ENCODE measurements around the gene TMC5. TPM values are rescaled to one million over a fixed set of nuclear protein-coding genes. Genes with fewer than 3 reads are reported as not detected.

The TMC5 gene
- total RNA-seq, 1 experiment from 2014 or later, result 3.5 TPM

- Histone ChIP-seq H3K4me3 (ENCODE audit: low read depth, low read length, poor library complexity, severe bottlenecking) (no peak overlapping the region), H3K27me3 (replicated peaks; ENCODE audit: insufficient read depth, low read depth, low read length, poor library complexity) (no peaks in the 10 kb centered on the region), H3K9me3 (ENCODE audit: low read depth, low read length, poor library complexity, severe bottlenecking) (no peaks in the 10 kb centered on the region), H3K27ac (ENCODE audit: low read depth, low read length, poor library complexity, severe bottlenecking) (no peak overlapping the region), H3K36me3 (ENCODE audit: insufficient read depth, low read length, poor library complexity, severe bottlenecking) (no peaks in the 10 kb centered on the region), H3K4me1 (ENCODE audit: insufficient read depth, low read length, poor library complexity, severe bottlenecking) (no peaks in the 10 kb centered on the region)
- BruUV-seq (replicated peaks), result no TSS peak
- ChIA-PET POLR2A (ENCODE audit: low non-redundant PET) (no interaction called here), CTCF (no interaction called here)
- no peak for DNase-seq (ENCODE audit: low spot score)
- intact Hi-C loops (cut with micrococcal nuclease; ENCODE audit: unreplicated experiment), result no loop called here
- TF ChIP-seq EZH2 (IDR thresholded peaks at IDR 0.05; ENCODE audit: borderline replicate concordance, low read depth, low read length, poor library complexity, severe bottlenecking) (no peak), CTCF (conservative IDR thresholded peaks at IDR 0.05; ENCODE audit: low read depth, low read length) (no peak)
Measured at GRCh38 chr16:19418200-19418599, 517 bp downstream of the TMC5 start.

GRCh38 chr16:19419698-19420075, 2.0 kb downstream of the TMC5 start:
- no TSS peak for BruUV-seq (replicated peaks)
- Histone ChIP-seq H3K4me3 (ENCODE audit: low read depth, low read length, poor library complexity, severe bottlenecking) (no peak overlapping the region), H3K4me1 (ENCODE audit: insufficient read depth, low read length, poor library complexity, severe bottlenecking) (no peaks in the 10 kb centered on the region), H3K9me3 (ENCODE audit: low read depth, low read length, poor library complexity, severe bottlenecking) (no peaks in the 10 kb centered on the region), H3K27ac (ENCODE audit: low read depth, low read length, poor library complexity, severe bottlenecking) (no peak overlapping the region), H3K36me3 (ENCODE audit: insufficient read depth, low read length, poor library complexity, severe bottlenecking) (no peaks in the 10 kb centered on the region), H3K27me3 (replicated peaks; ENCODE audit: insufficient read depth, low read depth, low read length, poor library complexity) (no peaks in the 10 kb centered on the region)
- DNase-seq (ENCODE audit: low spot score), result no peak
- TF ChIP-seq EZH2 (IDR thresholded peaks at IDR 0.05; ENCODE audit: borderline replicate concordance, low read depth, low read length, poor library complexity, severe bottlenecking), result no peak
- TF ChIP-seq CTCF (conservative IDR thresholded peaks at IDR 0.05; ENCODE audit: low read depth, low read length), result no peak
- ChIA-PET POLR2A (ENCODE audit: low non-redundant PET) (no interaction called here), CTCF (no interaction called here)
- intact Hi-C loops (cut with micrococcal nuclease; ENCODE audit: unreplicated experiment), result no loop called here

- no TSS peak for BruUV-seq (replicated peaks)
- TF ChIP-seq EZH2 (IDR thresholded peaks at IDR 0.05; ENCODE audit: borderline replicate concordance, low read depth, low read length, poor library complexity, severe bottlenecking), result no peak
- no peak for TF ChIP-seq CTCF (conservative IDR thresholded peaks at IDR 0.05; ENCODE audit: low read depth, low read length)
- DNase-seq (ENCODE audit: low spot score), result no peak
- H3K4me1 ChIP-seq (ENCODE audit: insufficient read depth, low read length, poor library complexity, severe bottlenecking), result no peaks in the 10 kb centered on the region
- no peak overlapping the region for H3K4me3 ChIP-seq (ENCODE audit: low read depth, low read length, poor library complexity, severe bottlenecking)
- H3K27ac ChIP-seq (ENCODE audit: low read depth, low read length, poor library complexity, severe bottlenecking), result no peak overlapping the region
- no peaks in the 10 kb centered on the region for H3K36me3 ChIP-seq (ENCODE audit: insufficient read depth, low read length, poor library complexity, severe bottlenecking)
- ChIA-PET CTCF (no interaction called here), POLR2A (ENCODE audit: low non-redundant PET) (no interaction called here)
- H3K27me3 ChIP-seq (replicated peaks; ENCODE audit: insufficient read depth, low read depth, low read length, poor library complexity), result no peaks in the 10 kb centered on the region
- intact Hi-C loops (cut with micrococcal nuclease; ENCODE audit: unreplicated experiment), result no loop called here
- no peaks in the 10 kb centered on the region for H3K9me3 ChIP-seq (ENCODE audit: low read depth, low read length, poor library complexity, severe bottlenecking)
Measured at GRCh38 chr16:19424478-19424877, 6.8 kb downstream of the TMC5 start.

Data from A673 (cell line).